Measurements from ENCODE around the gene TNXB.
"Not testable (repeated sequence)": the region's sequence is repeated elsewhere in the genome, so short reads cannot be mapped to it uniquely, and the experiment has no call there.

TNXB gene

DNA sequence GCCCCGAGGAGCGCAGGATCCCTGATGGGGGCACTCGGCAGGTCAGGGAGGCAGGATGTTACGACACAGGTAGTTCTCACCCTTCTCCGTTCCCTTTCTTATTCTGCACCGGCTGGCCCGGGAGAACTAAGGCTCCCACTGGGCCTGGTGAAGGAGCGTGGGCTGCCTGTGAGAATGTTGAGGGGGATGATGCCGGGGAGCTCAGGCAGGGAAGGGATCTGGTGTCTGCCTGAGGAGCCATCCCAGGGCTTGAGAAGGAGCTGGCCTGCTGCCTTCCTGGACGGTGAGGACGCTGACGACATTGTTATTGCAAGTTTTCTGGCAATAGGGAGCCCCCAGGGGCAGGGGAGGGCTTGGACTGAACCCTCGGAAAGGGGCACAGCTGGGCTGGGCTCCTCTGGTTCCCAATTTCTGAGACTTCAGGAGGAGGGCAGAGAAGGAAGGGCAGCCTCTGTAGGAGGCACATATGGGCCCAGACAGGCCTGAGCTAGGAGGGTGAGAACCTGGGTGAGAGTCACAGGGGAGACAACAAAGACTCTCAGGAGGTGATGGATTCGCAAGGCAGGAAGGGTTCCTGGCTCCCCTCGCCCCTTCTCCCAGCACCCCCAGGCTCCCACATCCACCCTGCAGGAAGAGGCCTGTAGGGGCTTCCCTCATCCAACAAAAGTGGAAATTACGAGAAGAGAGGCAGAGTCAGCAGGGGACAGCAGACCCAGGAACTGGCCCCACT lies 38.2 kb downstream of the TNXB start:
- FAIRE-seq = no peak
- DNase-seq (ENCODE audit: insufficient read length, low spot score) = no peak
- TF ChIP-seq POU2F2 (IDR thresholded peaks at IDR 0.05; ENCODE audit: low read depth, low read length) (no peak), POLR2A (IDR thresholded peaks at IDR 0.05; ENCODE audit: low read depth, low read length) (no peak), PAX5 (IDR thresholded peaks at IDR 0.05; ENCODE audit: insufficient read depth, low read length, severe bottlenecking) (no peak), TAF1 (IDR thresholded peaks at IDR 0.05; ENCODE audit: low read depth, low read length) (no peak), POLR2AphosphoS5 (IDR thresholded peaks at IDR 0.05; ENCODE audit: low read depth, low read length) (no peak), SPI1 (IDR thresholded peaks at IDR 0.05; ENCODE audit: low read depth, low read length) (no peak)

DNA sequence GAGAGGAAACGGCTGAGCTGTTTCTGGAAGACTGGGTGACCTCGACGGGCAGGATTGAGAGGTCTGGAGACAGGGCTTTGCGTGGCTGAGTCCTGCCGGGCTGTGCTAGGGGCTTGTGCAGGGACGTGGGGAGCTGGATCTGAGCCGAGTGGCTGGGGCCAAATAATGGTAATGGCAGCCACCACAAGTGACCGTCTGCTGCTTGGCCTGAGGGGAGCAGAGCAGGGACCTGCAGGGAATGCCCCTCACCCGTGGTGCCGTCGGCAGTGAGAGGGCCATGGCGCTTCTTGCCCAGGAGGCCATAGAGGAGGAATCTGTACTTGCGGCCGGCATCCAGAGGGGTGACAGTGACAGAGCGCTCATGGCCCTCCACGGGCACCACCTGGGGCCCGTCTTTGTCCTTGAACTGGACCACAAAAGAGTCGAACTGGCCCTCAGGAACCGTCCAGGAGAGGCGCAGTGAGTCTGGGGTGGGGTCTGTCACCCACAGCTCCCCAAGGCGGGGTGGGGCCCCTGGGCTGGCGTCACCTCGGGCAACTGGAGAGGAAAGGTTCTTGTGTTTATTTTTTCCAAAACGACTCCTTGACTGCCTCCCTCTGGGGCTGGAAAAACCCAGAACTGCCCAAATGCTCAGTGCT lies 39.1 kb downstream of the TNXB start:
- no peak for TF ChIP-seq POLR2AphosphoS5 (IDR thresholded peaks at IDR 0.05; ENCODE audit: low read depth, low read length)
- no peak for TF ChIP-seq SPI1 (IDR thresholded peaks at IDR 0.05; ENCODE audit: low read depth, low read length)
- TF ChIP-seq PAX5 (IDR thresholded peaks at IDR 0.05; ENCODE audit: insufficient read depth, low read length, severe bottlenecking) = no peak
- TF ChIP-seq POU2F2 (IDR thresholded peaks at IDR 0.05; ENCODE audit: low read depth, low read length) = no peak
- no peak for DNase-seq (ENCODE audit: insufficient read length, low spot score)
- FAIRE-seq = no peak

DNA sequence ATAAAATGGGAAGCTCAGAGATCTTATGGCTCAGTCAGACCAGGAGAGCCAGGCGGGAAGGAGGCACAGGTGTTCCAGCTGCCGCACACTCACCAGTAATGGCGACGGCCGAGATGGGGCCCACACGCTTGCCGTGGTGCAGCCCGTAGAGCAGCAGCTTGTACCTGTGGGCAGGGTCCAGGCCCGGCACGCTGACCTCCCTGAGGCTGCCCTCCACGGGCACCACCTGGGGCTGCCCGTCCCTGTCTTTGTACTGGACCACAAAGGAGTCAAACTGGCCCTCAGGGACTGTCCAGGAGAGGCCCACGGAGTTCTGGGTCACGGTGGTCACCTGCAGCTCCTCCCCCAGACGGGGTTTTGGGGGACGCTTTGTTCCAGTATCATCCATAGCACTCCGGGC lies 39.7 kb downstream of the TNXB start:
- no peak for TF ChIP-seq PAX5 (IDR thresholded peaks at IDR 0.05; ENCODE audit: insufficient read depth, low read length, severe bottlenecking)
- no peak for TF ChIP-seq POU2F2 (IDR thresholded peaks at IDR 0.05; ENCODE audit: low read depth, low read length)
- FAIRE-seq = no peak

DNA sequence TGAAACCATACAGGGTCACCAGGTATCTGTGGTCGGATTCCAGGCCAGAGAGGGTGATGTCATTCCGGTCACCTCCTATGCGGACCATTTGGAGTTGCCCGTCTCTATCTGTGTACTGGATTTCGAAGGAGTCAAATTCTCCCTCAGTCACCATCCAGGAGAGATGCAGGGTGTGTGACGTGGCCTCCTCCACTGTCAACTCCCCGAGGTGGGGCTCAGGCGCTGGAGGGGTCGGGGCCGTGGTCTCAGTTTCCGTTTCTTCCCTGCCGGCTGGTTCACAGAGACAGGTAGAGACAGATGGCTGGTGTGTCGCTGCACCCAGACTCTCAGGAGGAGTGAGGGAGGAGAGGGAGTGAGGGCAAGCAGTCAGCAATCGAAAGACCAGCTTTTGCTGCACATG lies 40.3 kb downstream of the TNXB start:
- TF ChIP-seq POLR2A (IDR thresholded peaks at IDR 0.05; ENCODE audit: low read depth, low read length) (no peak), POU2F2 (IDR thresholded peaks at IDR 0.05; ENCODE audit: low read depth, low read length) (no peak), SPI1 (IDR thresholded peaks at IDR 0.05; ENCODE audit: low read depth, low read length) (no peak), TAF1 (IDR thresholded peaks at IDR 0.05; ENCODE audit: low read depth, low read length) (no peak), POLR2AphosphoS5 (IDR thresholded peaks at IDR 0.05; ENCODE audit: low read depth, low read length) (no peak), PAX5 (IDR thresholded peaks at IDR 0.05; ENCODE audit: insufficient read depth, low read length, severe bottlenecking) (no peak)
- DNase-seq (ENCODE audit: insufficient read length, low spot score) (no peak), FAIRE-seq (no peak)

More for the DNA sequence above, 39.7 kb downstream of the TNXB start:
- no peak for DNase-seq (ENCODE audit: insufficient read length, low spot score)

DNA sequence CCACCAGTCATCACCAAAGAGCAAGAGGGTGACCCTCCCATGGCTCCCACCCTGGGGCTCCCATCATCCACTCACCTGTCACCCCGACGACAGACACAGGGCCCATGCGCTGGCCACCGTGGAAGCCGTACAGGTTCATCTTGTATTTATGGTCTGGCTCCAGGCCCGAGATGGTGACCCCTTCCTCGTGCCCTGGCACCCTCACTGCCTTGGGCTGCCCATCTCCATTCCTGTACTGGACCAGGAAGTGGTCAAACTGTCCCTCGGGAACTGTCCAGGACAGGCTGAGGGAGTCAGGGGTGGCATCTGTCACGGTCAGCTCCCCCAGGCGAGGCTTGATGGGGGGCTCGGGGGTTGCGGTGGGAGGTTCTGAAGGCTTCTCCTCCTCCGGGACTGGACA lies 40.8 kb downstream of the TNXB start:
- not testable (repeated sequence) for FAIRE-seq; DNase-seq (ENCODE audit: insufficient read length, low spot score)

DNA sequence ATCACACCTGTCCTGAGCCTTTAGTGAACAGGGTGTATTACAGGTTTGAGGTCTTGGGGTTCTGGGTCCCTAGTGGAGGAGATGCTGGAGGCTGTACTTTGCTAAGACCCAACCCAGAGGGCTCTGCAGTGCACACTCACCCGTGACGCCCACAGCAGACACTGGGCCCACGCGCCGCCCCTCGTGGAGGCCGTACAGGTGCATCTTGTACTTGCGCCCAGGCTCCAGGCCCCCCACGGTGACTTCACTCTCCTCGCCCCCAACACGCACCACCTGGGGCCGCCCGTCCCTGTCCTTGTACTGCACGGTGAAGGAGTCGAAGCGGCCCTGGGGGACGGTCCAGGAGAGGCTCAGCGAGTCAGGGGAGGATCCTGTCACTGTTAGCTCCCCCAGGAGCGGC lies 41.6 kb downstream of the TNXB start:
- not testable (repeated sequence) for FAIRE-seq

DNA sequence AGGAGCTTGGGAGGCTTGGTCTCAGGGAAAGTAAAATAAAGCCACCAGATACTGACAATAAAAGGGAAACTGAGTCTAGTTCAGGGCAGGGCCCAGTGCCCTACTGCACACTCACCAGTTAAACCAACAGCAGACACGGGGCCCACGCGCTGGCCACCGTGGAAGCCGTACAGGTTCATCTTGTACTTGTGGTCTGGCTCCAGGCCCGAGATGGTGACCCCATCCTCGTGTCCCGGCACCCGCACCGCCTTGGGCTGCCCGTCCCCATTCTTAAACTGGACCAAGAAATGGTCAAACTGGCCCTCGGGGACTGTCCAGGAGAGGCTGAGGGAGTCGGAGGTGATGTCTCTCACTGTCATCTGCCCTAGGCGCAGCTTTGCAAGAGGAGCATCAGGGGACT lies 44.4 kb downstream of the TNXB start:
- TF ChIP-seq TAF1 (IDR thresholded peaks at IDR 0.05; ENCODE audit: low read depth, low read length) (no peak), SPI1 (IDR thresholded peaks at IDR 0.05; ENCODE audit: low read depth, low read length) (no peak), POLR2A (IDR thresholded peaks at IDR 0.05; ENCODE audit: low read depth, low read length) (no peak), POU2F2 (IDR thresholded peaks at IDR 0.05; ENCODE audit: low read depth, low read length) (no peak), PAX5 (IDR thresholded peaks at IDR 0.05; ENCODE audit: insufficient read depth, low read length, severe bottlenecking) (no peak), POLR2AphosphoS5 (IDR thresholded peaks at IDR 0.05; ENCODE audit: low read depth, low read length) (no peak)
- DNase-seq (ENCODE audit: insufficient read length, low spot score) (no peak), FAIRE-seq (no peak)

More for the DNA sequence above, 41.6 kb downstream of the TNXB start:
- DNase-seq (ENCODE audit: insufficient read length, low spot score) = not testable (repeated sequence)

DNA sequence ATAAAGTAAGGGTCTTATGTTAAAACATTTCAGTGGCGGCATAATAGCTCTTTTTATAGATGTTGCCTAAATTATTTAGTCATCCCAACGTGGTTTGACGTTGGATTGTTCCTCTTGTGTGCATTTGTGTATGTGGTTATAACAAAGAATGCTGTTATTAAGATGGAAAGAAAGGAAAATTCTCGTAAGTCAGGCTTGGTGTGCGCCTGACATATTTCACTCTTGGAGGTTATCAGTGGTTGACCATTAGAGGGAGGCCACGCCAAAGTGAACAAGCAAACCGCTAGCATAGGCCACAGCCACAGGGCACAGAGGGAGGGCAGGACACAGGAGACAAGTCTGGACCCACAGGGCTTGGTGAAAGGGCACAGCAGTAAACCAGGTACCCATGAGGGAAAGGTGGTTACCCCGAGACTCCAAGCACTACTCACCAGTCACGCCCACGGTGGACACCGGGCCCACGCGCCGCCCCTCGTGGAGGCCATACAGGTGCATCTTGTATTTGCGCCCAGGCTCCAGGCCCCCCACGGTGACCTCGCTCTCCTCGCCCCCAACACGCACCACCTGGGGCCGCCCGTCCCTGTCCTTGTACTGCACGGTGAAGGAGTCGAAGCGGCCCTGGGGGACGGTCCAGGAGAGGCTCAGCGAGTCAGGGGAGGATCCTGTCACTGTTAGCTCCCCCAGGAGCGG lies 48.0 kb downstream of the TNXB start:
- no peak for DNase-seq (ENCODE audit: insufficient read length, low spot score)
- no peak for FAIRE-seq
- TF ChIP-seq PAX5 (IDR thresholded peaks at IDR 0.05; ENCODE audit: insufficient read depth, low read length, severe bottlenecking) = no peak

DNA sequence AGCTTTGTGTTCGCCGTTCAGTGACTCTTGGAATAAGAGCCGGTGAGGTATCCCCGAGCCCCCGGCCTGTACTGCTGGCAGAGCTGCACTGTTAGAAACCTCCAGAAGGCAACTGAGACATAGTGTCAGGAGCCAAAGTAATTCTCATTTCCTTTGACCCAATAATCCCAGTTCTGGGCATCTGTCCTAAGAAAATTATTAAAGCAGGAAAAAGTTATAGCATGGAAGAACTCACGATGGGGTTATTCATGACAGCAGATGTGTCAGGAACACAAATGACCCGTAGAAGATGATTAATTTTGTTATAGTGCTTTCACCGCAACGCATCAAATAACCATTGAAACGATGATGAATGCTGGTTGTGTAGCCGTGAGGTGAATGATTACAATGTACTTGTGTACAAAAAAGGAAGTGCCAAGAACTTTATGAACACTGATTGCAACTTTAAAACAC lies 50.6 kb downstream of the TNXB start:
- DNase-seq (ENCODE audit: insufficient read length, low spot score) (no peak), FAIRE-seq (no peak)
- TF ChIP-seq PAX5 (IDR thresholded peaks at IDR 0.05; ENCODE audit: insufficient read depth, low read length, severe bottlenecking) (no peak), POLR2A (IDR thresholded peaks at IDR 0.05; ENCODE audit: low read depth, low read length) (no peak), POU2F2 (IDR thresholded peaks at IDR 0.05; ENCODE audit: low read depth, low read length) (no peak), TAF1 (IDR thresholded peaks at IDR 0.05; ENCODE audit: low read depth, low read length) (no peak), POLR2AphosphoS5 (IDR thresholded peaks at IDR 0.05; ENCODE audit: low read depth, low read length) (no peak), SPI1 (IDR thresholded peaks at IDR 0.05; ENCODE audit: low read depth, low read length) (no peak)

DNA sequence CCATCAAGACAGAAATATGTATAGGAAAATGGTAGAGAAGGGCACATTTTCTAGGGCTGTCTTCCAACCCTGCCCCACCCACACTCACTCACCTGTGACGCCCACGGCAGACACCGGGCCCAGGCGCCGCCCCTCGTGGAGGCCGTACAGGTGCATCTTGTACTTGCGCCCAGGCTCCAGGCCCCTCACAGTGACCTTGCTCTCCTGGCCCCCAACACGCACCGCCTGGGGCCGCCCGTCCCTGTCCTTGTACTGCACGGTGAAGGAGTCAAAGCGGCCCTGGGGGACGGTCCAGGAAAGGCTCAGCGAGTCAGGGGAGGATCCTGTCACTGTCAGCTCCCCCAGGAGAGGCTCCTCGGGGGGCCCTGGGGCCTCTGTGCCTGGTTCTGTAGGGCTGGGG lies 51.2 kb downstream of the TNXB start:
- FAIRE-seq (no peak), DNase-seq (ENCODE audit: insufficient read length, low spot score) (no peak)
- no peak for TF ChIP-seq POLR2AphosphoS5 (IDR thresholded peaks at IDR 0.05; ENCODE audit: low read depth, low read length)
- TF ChIP-seq POLR2A (IDR thresholded peaks at IDR 0.05; ENCODE audit: low read depth, low read length) = no peak
- TF ChIP-seq POU2F2 (IDR thresholded peaks at IDR 0.05; ENCODE audit: low read depth, low read length) = no peak
- TF ChIP-seq SPI1 (IDR thresholded peaks at IDR 0.05; ENCODE audit: low read depth, low read length) = no peak
- TF ChIP-seq PAX5 (IDR thresholded peaks at IDR 0.05; ENCODE audit: insufficient read depth, low read length, severe bottlenecking) = no peak
- TF ChIP-seq TAF1 (IDR thresholded peaks at IDR 0.05; ENCODE audit: low read depth, low read length) = no peak

All from GM12891 (cell line).